ENCODE data around the gene SCD5. TPM values are rescaled to one million over a fixed set of nuclear protein-coding genes. Genes with fewer than 3 reads are reported as not detected.

The SCD5 gene
- total RNA-seq, 1 donor from 2014 or later: 14.6 TPM

GRCh38 chr4:82802911-82803310 lies 4.3 kb upstream of the SCD5 start:
- Mint-ChIP-seq H3K9me3 (ENCODE audit: low read depth) (no peaks in the 10 kb centered on the region), H3K4me1 (ENCODE audit: low read depth) (peaks cover 2% of the 10 kb centered on the region), H3K27ac (no peak overlapping the region), H3K4me3 (ENCODE audit: low read depth) (no peak overlapping the region), H3K36me3 (ENCODE audit: insufficient read depth) (no peaks in the 10 kb centered on the region), H3K27me3 (peaks cover 36% of the 10 kb centered on the region)
- no peak for DNase-seq (ENCODE audit: low spot score, unreplicated experiment)
- TF ChIP-seq, protein P1, sequence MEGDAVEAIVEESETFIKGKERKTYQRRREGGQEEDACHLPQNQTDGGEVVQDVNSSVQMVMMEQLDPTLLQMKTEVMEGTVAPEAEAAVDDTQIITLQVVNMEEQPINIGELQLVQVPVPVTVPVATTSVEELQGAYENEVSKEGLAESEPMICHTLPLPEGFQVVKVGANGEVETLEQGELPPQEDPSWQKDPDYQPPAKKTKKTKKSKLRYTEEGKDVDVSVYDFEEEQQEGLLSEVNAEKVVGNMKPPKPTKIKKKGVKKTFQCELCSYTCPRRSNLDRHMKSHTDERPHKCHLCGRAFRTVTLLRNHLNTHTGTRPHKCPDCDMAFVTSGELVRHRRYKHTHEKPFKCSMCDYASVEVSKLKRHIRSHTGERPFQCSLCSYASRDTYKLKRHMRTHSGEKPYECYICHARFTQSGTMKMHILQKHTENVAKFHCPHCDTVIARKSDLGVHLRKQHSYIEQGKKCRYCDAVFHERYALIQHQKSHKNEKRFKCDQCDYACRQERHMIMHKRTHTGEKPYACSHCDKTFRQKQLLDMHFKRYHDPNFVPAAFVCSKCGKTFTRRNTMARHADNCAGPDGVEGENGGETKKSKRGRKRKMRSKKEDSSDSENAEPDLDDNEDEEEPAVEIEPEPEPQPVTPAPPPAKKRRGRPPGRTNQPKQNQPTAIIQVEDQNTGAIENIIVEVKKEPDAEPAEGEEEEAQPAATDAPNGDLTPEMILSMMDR (IDR thresholded peaks at IDR 0.05; ENCODE audit: unreplicated experiment): no peak

- no peak for DNase-seq (ENCODE audit: low spot score, unreplicated experiment)
- Mint-ChIP-seq H3K27ac (no peak overlapping the region), H3K4me1 (ENCODE audit: low read depth) (peaks cover 9% of the 10 kb centered on the region), H3K4me3 (ENCODE audit: low read depth) (no peak overlapping the region), H3K36me3 (ENCODE audit: insufficient read depth) (no peaks in the 10 kb centered on the region), H3K9me3 (ENCODE audit: low read depth) (no peaks in the 10 kb centered on the region), H3K27me3 (peaks cover 43% of the 10 kb centered on the region)
- TF ChIP-seq, protein P1 (IDR thresholded peaks at IDR 0.05; ENCODE audit: unreplicated experiment): peak; percentile 32
These were observed 3.4 kb upstream of the SCD5 start for GRCh38 chr4:82801910-82802521.

DNA sequence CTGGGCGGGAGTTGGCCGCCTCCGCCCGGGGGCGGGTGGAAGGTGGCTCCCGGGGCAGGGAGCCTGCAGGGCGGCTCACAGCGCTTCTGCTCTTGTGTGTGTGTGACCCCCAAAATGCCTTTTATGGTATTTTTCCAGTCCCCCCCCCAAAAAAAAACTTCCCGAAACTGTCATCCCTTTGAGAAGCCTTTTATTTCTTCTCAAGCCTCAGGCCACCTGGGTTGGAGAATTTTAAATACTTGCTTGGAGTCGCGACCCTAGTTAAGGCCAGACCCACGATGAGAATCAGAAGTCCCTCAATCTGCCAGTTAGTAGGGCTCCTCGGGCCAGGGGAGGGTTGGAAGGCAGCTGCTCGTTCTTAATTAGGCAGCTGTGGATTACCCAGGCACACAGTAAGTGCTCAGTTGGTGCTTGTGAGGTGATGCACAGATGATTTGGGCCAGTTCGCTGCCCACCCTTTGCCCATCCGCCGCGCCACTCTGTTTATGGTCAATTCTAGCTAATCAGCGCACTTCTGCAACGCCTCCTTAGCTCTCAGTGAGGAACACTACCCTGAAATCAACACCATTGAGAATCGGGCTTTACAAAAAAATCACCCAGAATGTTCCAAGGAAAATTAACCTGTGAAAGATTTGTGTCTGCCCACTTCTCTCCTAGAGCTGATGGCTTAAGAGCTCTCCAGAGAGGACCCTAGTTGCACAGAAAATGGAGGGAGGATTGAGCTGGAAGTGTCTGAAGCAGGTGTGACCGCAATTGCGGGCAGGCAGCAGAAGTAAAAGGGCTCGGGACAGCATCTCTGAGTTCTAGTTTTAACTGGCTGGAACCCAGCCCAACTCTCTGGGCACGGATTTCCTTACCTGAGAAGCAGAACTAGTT lies 648 bp upstream of the SCD5 start:
- H3K36me3 Mint-ChIP-seq (ENCODE audit: insufficient read depth): peaks cover 2% of the 10 kb centered on the region
- H3K9me3 Mint-ChIP-seq (ENCODE audit: low read depth): no peaks in the 10 kb centered on the region
- peaks cover 62% of the 10 kb centered on the region for H3K27me3 Mint-ChIP-seq
- H3K4me1 Mint-ChIP-seq (ENCODE audit: low read depth): peaks cover 9% of the 10 kb centered on the region
- TF ChIP-seq, protein P1 (IDR thresholded peaks at IDR 0.05; ENCODE audit: unreplicated experiment): no peak
- no peak overlapping the region for H3K27ac Mint-ChIP-seq
- peak overlapping the region; percentile 81 for H3K4me3 Mint-ChIP-seq (ENCODE audit: low read depth)
- DNase-seq (ENCODE audit: low spot score, unreplicated experiment): no peak

DNA sequence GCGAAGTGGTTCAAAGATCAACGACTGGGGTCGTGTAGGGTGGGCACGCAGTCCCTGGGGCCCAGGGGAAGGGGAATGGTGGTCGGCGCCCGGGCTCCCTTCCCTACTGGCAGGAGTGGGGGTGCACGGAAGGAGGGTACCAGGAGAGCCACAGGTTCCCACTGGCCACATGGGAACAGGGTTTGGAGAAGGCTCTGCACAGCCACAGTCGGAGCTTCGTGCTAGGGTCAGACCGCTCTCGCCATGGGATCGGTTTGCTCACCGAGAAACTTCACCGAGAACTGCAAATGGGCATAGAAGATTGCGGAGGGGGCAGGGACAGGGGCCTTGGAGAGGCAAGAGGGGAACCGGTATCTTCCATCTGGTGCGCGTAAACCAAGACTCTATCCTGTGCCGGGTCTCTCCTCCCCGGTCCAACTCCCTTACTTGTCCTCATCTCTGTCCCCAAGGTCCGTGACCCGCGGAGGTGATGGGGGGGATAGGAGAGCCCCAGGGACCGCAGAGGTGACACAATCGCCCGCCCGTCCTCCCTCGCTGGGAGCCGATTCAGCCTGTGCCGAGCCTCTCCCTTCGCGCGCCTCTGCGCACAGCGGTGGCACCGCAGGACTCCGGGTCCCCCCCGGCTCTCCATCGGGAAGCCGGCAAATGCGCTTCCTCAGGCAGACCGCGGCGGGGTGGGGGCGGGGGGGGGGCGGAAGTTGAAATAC lies 1.0 kb downstream of the SCD5 start:
- peaks cover 9% of the 10 kb centered on the region for H3K4me1 Mint-ChIP-seq (ENCODE audit: low read depth)
- H3K36me3 Mint-ChIP-seq (ENCODE audit: insufficient read depth): peaks cover 5% of the 10 kb centered on the region
- H3K27ac Mint-ChIP-seq: peak overlapping the region; percentile 43
- H3K9me3 Mint-ChIP-seq (ENCODE audit: low read depth): no peaks in the 10 kb centered on the region
- peaks cover 75% of the 10 kb centered on the region for H3K27me3 Mint-ChIP-seq
- TF ChIP-seq, protein P1 (IDR thresholded peaks at IDR 0.05; ENCODE audit: unreplicated experiment): no peak
- peak; percentile 15 for DNase-seq (ENCODE audit: low spot score, unreplicated experiment)
- H3K4me3 Mint-ChIP-seq (ENCODE audit: low read depth): peak overlapping the region; percentile 82

GRCh38 chr4:82797040-82797404 lies 1.6 kb downstream of the SCD5 start:
- peaks cover 5% of the 10 kb centered on the region for H3K36me3 Mint-ChIP-seq (ENCODE audit: insufficient read depth)
- H3K27ac Mint-ChIP-seq: peak overlapping the region; percentile 43
- DNase-seq (ENCODE audit: low spot score, unreplicated experiment): no peak
- H3K27me3 Mint-ChIP-seq: peaks cover 69% of the 10 kb centered on the region
- no peaks in the 10 kb centered on the region for H3K9me3 Mint-ChIP-seq (ENCODE audit: low read depth)
- H3K4me3 Mint-ChIP-seq (ENCODE audit: low read depth): peak overlapping the region; percentile 82
- TF ChIP-seq, protein P1 (IDR thresholded peaks at IDR 0.05; ENCODE audit: unreplicated experiment): no peak
- peaks cover 9% of the 10 kb centered on the region for H3K4me1 Mint-ChIP-seq (ENCODE audit: low read depth)
